A673 (cell line): Measurements from ENCODE around the gene CDK17.

Source experiments
- CTCF ChIP-seq: fragments of 300-800, 200-600 bp; sonication (generic); conservative IDR thresholded peaks from 2 replicates; pipeline ENCODE4 v1.5.1; 2017; ENCODE audit warnings: low read depth, mild to moderate bottlenecking, antibody characterized with exemption, low read length, moderate library complexity, mixed read lengths
- EZH2 ChIP-seq: fragments of 200-600 bp; sonication (generic); IDR thresholded peaks from 2 replicates; pipeline ENCODE4 v1.6.1; 2017; ENCODE audit warnings: borderline replicate concordance, low read depth, mild to moderate bottlenecking, mixed read lengths, antibody characterized with exemption, low read length; ENCODE audit not compliant: poor library complexity, severe bottlenecking

- TF ChIP-seq EZH2 (no peak), CTCF (no peak)
Measured at GRCh38 chr12:96365604-96366380, 34.4 kb downstream of the CDK17 start.
